NCI-H748 treated with DMSO at 0.1 percent for 48 hours (cell line): ENCODE measurements around the gene DGUOK.
A peak's percentile ranks its signal among the peaks of the same experiment; 100 is the strongest.

Experiments used
- DNase-seq: peaks from one replicate; lab custom pipeline; 2025; lab: John Stamatoyannopoulos, UW

Gene DGUOK

DNA sequence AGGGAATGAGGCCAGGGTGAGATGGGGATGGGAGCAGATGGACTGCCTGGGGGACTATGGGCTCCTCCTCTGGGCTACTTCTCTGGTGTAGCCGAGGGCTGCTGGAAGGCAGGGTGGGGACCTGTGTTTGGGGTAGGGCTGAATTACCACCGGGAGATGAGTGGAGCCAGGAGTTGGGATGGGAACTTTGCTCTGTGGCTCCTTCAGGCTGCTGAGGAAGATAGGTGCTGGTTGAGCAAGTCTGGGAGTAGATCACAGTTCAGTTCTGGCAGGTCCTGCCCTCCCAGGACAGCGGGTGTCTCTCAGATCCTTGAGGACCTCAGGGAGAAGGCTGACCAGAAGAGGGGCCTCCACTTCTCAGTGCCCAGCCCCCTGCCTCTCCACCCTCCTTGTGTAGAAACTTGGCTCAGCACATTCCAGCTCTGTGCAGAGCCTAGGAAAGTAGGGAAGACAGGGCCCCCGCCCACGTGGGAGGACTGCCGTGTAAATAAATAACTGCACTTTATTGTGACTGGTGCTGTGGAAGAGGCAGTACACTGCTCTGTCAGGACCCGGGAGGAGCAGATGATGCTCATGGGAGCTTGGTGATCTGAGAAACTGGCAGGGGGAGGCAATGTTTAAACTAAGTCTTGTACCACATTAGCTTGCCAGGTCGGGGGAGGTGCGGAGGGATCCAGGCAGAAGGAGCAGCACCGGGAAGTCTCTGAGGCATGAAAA is 73.4 kb downstream of the DGUOK start:
- no peak for DNase-seq

GRCh38 chr2:74000666-74001065 is 74.0 kb downstream of the DGUOK start:
- no peak for DNase-seq

- DNase-seq = no peak
These were observed 74.4 kb downstream of the DGUOK start for GRCh38 chr2:74001121-74001520.

DNA sequence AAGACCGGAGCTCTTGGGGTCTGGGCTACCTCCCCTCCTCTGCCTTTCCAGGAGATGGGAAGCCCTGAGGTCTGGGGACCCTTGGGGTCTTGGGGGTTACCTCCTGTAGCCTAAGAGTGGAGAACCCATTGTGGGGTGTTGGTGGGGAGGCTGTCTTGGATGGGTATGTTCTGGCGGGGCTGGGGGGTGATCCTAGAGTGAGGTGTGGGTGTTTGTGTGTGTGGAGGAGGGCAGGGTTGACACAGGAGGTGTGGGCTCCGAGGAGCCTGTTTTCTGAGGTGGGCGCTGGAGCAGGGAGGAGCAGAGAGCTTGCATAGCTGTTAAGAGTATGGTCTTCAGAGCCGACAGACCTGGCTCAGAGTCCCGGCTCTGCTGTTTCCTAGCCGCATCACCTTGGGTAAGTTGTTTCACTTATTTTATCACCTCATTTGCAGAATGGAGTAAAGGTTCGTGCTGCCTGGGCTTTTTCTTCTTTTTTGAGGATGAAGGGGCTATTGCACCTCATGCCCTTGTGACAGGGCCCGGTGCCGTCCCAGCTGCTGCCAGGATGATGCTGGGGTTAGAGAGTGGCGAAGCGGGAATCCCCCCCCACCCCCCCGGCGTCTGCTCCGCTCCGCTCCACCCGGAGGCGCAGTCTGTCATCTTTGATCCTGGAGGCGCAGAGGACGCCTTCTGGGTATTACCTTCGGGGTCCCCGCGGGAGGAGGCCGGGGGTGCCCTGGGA is 75.3 kb downstream of the DGUOK start:
- no peak for DNase-seq

DNA sequence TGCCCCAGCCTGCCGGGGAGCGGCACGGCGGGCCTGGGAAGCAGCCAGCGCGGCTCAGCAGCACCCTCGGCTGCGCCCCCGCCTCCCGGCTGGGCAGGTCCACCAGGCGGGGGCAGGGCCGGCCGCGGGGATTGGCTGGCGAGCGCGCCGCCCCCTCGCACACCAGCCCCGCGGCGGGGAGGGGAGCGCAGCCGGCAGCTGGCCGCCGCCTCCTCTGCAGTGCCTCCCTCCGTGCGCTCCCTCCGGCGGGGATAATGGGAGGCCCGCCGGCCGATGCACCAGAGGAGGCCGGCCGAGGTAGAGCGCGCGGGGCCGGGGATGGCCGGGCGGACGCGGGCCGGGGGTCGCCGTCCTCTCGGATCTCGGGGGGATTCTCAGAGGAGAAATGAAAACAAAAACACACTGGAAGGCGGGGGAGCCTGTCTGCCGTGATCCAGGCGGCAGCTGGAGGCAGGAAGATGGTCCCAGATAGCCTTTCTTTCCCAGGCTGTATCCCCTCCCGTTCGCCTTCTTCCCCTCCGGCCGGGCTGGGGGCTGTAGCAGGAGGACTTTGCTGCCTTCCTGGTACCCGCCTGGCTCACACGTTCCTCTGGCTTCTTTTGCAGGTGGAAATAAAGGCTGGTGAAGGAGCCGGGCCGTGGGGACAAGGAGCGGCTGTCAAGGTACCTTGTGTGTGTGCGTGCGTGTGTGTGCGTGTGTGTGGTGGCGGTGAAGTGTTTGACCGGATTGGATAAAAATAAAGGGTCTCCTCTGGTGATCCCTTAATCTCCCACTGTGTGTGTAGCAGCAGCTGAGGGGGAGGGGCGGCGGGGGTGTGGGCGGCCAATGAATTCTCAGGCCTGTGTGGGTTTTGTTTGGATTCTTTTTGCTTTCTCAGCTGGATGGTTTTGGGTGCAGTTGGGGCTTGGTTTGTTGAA is 76.1 kb downstream of the DGUOK start:
- DNase-seq = peak; percentile 54

DNA sequence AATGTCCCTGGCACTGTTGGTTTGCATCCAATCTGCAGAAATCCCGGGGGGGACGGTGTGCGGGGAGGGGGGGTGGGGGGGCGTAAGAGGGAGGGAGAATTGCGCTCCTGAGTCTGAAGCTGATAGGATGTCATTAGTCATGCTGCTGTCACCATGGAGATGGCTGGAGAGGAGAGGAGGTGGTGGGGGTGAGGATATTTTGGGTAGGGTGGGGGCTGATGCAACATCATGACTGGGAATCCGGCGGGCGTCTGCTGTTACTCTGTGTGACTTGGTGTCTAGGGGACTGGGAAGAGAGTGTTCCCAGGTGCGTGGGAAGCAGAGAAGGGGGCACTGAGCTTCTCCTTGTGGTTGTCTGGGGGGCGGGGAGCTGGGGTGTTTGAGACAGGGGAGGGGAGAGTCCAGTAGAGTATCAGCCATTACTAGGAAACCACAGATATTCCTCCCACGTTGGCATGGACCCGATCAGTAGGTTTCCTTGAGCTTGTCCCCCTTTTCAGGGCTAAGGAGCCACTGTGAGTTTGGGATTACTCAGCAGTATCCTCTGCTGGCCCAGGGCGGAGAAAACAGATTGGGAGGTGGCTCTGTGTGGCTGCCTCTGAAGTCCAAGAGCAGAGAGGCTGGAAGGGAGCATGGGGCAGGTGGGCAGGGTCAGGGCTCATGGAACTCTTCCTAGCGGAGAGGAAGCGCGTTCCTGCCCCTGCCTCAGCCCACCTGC is 77.0 kb downstream of the DGUOK start:
- DNase-seq = no peak

- DNase-seq = no peak
These were observed 77.8 kb downstream of the DGUOK start for GRCh38 chr2:74004212-74005182.

DNA sequence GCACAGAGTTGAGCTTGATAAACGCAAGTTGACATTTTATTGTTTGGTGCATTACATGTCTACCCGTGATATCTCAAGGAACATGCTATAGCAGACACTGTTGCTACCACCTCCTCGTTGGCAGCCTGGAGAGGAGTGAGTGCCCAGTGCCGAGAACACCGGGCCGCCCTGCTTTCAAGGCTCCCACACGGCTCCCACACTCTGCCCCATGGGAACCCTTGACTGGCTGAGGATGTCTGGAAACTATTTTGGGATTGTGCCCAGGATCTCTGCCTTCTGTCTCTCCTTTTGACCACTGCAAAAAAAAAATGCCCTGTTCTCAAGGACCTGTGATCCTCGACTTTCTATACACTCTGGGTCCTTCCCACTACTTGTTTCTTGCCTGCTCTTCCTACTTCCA is 79.1 kb downstream of the DGUOK start:
- DNase-seq = no peak

DNA sequence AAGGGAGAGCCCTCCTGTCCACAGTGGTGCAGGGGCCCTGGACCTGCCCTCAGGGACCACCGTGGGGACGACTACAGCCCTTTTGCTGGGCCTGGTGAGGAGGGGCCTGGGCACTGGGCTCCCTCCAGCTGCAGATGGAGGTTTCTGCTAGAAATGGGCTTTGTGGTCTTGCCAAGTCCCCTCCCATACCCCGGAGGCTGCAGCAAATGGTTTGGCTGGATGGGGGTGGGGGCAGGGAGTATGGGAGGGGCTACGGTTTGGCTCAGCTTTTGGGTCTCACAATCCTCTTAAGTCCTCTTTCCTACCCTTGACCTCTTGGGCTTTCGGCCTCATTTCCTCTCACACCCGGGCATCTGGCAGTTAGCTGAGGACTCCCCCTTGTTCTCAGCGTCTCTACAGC is 79.8 kb downstream of the DGUOK start:
- DNase-seq = no peak

DNA sequence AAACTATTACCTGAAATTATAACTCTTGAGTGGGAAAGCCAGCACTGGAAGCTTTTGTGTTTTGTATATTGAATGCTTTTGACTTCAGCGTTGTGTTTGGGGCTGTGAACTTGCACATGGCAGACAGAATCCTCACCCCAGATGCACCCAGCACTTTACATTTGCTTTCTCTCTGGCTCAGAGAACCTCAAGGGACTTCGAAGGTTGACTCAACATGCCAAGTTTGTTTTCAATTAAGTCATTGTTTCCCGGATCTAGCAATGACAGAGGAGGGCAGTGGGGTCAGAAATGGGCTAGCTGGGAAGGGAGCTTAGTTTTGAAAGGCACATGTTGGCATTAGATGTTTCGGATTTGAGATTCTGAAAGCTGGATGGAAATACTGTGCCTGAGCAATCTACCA is 80.4 kb downstream of the DGUOK start:
- DNase-seq = no peak

- DNase-seq = no peak
These were observed 81.0 kb downstream of the DGUOK start for GRCh38 chr2:74007711-74008110.
